HG03135 (cell line): ENCODE results near the gene EHHADH.

Experiments
- ATAC-seq: cut with Tn5 transposase; IDR thresholded peaks from one replicate; pipeline ENCODE4 v1.9.1; 2021; ENCODE audit warnings: mild to moderate bottlenecking, moderate library complexity; ENCODE audit not compliant: unreplicated experiment

The EHHADH gene

DNA sequence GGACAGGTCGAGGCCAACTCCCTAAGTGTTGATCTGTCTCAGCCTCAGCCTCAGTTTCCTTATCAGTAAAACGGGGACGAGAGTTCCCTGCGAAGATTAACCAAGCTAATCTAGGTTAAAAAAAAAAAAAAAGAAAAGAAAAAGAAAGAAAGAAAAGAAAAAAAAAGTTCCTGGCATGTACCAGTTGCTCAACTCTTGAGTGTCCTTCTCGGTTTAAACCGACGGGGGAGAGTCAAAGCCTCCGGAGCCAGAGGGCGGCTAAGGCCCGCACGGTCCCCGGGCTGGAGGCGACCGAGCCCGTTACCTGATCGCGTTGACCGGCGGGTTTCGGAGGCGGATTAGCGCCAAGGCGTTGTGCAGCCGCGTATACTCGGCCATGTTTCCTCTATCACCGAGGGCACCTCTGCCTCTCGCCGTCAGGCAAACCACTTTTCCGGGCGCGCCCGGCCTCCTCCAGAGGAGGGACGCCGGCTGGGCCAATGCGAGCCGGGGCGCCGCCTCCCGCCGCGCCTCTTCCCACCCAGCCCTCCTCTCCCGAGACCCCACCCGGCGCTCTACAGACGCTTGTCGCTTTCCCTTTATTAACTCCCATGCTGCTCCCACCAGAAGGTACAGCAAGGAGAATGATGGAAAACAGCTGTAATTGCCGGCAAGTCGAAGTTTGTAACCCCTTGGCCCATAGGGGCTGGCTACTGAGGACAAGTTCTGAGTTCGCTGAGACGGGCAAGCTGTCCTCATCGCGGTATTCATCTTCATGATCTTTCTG is at the start of gene EHHADH:
Gene EHHADH, minus strand, starts transcription at position 405 of the 766 bp plus-strand sequence. Its CDS starts 27 bp downstream, at position 378.
- no peak for ATAC-seq

- peak; percentile 84 for ATAC-seq
Measured at GRCh38 chr3:185299918-185300426, 46.1 kb upstream of the EHHADH start.

GRCh38 chr3:185297867-185298266 is 44.0 kb upstream of the EHHADH start:
- ATAC-seq = no peak

GRCh38 chr3:185292238-185292637 is 38.4 kb upstream of the EHHADH start:
- no peak for ATAC-seq

GRCh38 chr3:185290266-185290665 is 36.4 kb upstream of the EHHADH start:
- no peak for ATAC-seq

GRCh38 chr3:185283374-185283935 is 29.6 kb upstream of the EHHADH start:
- ATAC-seq = no peak

- ATAC-seq = peak; percentile 99
Measured at GRCh38 chr3:185282696-185283373, 29.0 kb upstream of the EHHADH start.

- ATAC-seq = no peak
Measured at GRCh38 chr3:185280572-185281365, 26.9 kb upstream of the EHHADH start.

GRCh38 chr3:185279587-185280138 is 25.8 kb upstream of the EHHADH start:
- no peak for ATAC-seq

GRCh38 chr3:185276415-185276814 is 22.6 kb upstream of the EHHADH start:
- no peak for ATAC-seq

DNA sequence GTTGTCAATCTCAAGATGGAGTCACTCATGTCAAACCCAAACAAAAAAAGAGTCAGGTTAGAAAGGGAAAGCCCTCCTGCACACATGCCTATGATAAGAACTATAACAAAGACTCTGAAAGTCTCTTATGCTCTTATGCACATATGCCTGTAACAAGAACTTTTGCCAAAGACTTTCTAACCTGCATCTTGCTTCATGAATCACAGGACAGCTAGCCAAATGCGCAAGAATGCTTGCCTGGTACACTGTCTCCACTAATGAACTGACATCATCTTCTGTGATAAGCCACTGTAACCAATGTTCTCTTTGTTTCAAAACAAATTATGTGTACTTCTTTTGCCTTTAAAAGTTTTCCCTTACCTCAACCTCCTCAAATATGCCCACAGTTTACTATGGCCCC is 18.2 kb upstream of the EHHADH start:
- no peak for ATAC-seq

DNA sequence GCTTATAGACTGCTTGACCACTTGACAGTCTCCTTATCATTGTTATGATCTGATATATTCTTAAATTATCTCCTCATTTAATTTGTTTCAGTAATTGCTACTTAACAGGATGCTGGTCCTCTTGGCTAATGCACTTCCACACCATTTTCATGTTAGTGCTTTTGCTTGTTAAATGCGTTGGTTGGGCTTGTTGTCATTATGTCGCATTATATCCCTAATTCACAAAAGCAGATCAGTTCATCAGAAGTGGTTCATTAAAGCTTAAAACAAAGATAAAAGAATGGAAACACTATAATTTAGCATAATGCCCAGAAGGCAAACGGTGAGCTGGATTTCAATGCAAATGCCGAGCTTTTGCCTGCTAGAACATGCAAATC is 17.1 kb upstream of the EHHADH start:
- no peak for ATAC-seq

GRCh38 chr3:185270262-185270955 is 16.6 kb upstream of the EHHADH start:
- no peak for ATAC-seq

- no peak for ATAC-seq
Measured at GRCh38 chr3:185268194-185268962, 14.5 kb upstream of the EHHADH start.

DNA sequence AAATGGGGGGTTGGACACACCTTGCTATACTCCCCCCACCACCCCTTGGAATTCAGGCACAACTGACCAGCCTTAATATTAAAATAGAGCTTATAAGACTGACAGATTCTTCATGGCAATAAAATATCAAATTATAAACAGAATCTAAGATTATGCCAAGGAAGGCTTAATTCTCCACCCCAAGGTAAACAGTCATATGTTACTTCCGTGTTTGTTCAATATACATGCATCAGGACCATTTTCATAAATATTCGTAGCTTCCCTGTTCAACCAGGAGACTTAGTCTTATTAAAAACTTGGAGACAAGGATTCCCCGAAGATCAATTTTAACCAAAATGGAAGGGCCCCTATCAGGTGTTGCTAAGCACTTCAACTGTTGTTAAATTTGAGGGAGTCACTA is 13.3 kb upstream of the EHHADH start:
- ATAC-seq = no peak

GRCh38 chr3:185264849-185265553 is 11.2 kb upstream of the EHHADH start:
- no peak for ATAC-seq

- ATAC-seq = no peak
Measured at GRCh38 chr3:185263423-185263822, 9.6 kb upstream of the EHHADH start.

DNA sequence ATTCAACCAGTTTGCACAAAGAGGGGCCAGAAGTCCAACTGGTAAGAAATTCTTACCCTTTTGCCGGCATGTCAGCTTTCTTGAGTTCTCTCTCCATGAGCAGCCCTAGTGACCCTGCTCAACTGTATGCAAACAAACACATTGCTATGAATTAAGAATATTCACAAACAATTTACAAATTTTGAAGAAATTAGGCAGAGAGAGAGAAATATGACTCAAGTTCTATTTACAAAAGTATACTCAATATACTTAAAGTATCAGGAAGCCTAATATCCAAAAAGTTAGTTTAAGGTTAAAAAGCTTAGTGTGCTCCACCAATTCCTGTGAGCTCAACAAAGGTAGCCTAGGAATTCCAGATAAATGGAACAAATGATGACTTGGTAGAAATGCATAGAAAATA is 3.5 kb upstream of the EHHADH start:
- no peak for ATAC-seq

DNA sequence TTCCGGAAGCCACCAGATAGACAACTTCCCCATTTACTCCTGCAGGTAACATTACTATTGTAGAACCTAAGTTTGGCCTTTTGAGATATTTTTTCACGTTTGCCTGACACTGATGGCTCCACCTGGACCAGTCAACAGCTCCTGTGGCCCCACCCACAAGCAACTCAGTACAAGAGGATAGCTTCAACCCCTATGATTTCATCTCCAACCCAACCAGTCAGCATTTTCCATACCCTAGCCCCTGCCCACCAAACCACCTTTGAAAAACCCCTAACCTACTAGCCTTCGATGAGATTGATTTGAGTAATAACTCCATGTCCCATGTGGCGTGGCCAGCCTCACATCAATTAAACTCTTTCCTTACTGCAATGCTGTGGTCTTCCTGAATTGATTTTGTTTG is 950 bp upstream of the EHHADH start:
- ATAC-seq = no peak
